ENCODE measurements around the gene GSN. TPM values are rescaled to one million over a fixed set of nuclear protein-coding genes. Genes with fewer than 3 reads are reported as not detected.

The GSN gene
- total RNA-seq, 1 experiment from 2014 or later: 68.3 TPM

DNA sequence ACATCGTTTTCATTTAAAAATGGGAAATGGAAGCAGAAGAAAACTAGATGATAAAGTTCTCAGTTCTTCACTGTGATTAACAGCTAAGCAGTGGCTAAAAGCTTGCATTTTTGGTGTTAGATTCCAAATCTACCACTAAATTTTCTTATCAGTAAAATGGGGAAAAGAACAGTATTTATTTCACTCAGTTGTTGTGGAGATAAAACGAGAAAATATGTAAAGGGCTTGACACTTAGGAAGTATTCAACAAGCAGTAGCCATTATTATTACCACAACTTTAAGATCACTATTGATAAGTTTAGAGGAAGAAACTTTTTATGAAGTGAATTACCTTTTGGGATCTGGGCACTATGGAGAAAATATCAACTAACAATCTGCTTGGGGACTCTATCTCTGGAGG, 97.6 kb downstream of the GSN start:
- BruUV-seq (replicated peaks): no TSS peak
- TF ChIP-seq CTCF (IDR thresholded peaks at IDR 0.05; ENCODE audit: unreplicated experiment): no peak
- Mint-ChIP-seq H3K27ac (ENCODE audit: unreplicated experiment) (no peak overlapping the region), H3K27me3 (ENCODE audit: unreplicated experiment) (no peaks in the 10 kb centered on the region), H3K4me1 (ENCODE audit: low read depth, unreplicated experiment) (peaks cover 6% of the 10 kb centered on the region), H3K4me3 (ENCODE audit: low read depth, unreplicated experiment) (no peak overlapping the region), H3K9me3 (ENCODE audit: low read depth, unreplicated experiment) (no peaks in the 10 kb centered on the region), H3K36me3 (ENCODE audit: insufficient read depth, unreplicated experiment) (peaks cover 13% of the 10 kb centered on the region)
- intact Hi-C loops (cut with micrococcal nuclease; ENCODE audit: unreplicated experiment): no loop called here
- DNase-seq: no peak
- CTCF ChIA-PET: no interaction called here

DNA sequence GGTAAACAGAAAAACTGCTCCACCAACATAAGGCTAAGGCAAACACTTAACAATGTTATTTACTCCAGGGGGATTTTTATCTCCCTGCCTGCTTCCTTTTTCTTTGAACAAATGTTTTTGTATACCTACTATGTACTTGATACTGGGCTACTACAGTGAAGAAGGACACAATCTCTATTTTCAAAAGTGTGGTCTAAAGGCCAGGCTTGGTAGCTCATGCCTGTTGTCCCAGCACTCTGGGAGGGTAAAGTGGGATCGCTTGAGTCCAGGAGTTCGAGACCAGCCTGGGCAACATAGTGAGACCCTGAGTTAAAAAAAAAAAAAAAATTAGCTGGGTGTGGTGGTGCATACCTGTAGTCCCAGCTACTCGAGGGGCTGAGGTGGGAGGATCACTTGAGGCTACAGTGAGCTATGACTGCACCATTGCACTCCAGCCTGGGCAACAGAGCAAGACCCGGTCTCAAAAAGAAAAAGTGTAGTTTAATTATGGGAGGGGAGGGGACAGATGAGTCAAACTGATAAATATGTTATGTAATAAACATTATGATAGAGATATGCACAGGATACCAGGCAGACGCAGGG, 98.7 kb downstream of the GSN start:
- intact Hi-C loops (cut with micrococcal nuclease; ENCODE audit: unreplicated experiment): no loop called here
- Mint-ChIP-seq H3K9me3 (ENCODE audit: low read depth, unreplicated experiment) (no peaks in the 10 kb centered on the region), H3K36me3 (ENCODE audit: insufficient read depth, unreplicated experiment) (peaks cover 20% of the 10 kb centered on the region), H3K4me1 (ENCODE audit: low read depth, unreplicated experiment) (peaks cover 18% of the 10 kb centered on the region), H3K4me3 (ENCODE audit: low read depth, unreplicated experiment) (no peak overlapping the region), H3K27me3 (ENCODE audit: unreplicated experiment) (no peaks in the 10 kb centered on the region), H3K27ac (ENCODE audit: unreplicated experiment) (no peak overlapping the region)
- CTCF ChIA-PET: no interaction called here
- no peak for DNase-seq
- TF ChIP-seq CTCF (IDR thresholded peaks at IDR 0.05; ENCODE audit: unreplicated experiment): no peak
- BruUV-seq (replicated peaks): no TSS peak

DNA sequence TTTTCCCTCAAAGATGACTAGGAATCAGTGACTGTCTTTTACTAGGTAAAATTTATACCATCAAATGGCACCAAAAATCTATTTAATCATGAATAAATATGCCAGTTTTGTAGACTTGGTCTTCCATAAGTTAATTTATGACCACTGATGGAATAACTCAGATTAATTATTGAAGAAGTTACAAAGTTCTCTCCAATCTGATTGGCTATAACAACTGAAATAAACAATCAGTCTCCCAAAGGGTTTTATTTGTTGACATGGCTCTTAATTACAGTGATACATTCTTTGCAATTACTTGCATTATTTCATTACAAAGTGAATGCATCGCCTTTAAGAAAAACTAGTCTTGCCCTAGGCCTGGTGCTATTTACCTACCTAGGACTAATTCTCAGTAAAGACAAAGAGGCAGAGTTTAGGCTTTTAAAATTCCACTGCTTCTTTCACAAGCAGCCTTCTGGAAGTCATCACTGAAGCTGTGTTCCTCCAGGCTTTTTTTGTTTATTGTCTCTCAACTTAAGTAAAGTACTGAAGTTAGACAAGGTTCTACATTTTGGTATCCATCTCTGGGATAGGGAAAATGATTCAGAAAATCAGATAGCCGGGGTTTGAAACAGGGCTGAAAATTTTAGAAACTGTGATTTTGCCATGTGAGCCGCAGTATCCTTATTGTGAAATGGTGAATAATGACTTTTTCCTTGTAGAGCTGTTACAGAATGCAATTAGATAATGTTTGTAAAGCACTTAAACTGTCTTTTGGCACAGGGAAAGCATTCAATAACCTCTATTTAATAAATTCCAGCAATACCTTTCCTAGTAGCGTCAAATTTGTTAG, 99.6 kb downstream of the GSN start:
- Mint-ChIP-seq H3K4me3 (ENCODE audit: low read depth, unreplicated experiment) (no peak overlapping the region), H3K4me1 (ENCODE audit: low read depth, unreplicated experiment) (peaks cover 26% of the 10 kb centered on the region)
- CTCF ChIA-PET: no interaction called here

DNA sequence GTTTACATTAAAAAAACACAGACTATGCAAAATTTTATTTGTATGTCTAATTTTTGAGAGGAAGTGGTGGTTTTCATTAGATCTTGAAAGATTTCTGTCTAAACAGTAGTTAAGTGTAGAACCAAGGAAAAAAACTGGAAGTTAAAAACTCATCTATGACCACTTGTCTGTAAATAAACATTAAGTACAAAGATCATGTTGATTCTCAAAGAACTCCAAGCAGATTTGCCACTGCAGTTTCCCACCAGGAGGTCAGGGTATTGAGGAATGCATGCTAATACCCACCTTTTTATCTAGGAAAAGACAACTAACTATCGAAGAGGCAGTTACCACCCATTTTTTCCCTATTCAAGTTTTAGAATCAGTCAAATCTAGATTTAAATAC, 100.2 kb downstream of the GSN start:
- Mint-ChIP-seq H3K27ac (ENCODE audit: unreplicated experiment) (no peak overlapping the region), H3K9me3 (ENCODE audit: low read depth, unreplicated experiment) (no peaks in the 10 kb centered on the region), H3K27me3 (ENCODE audit: unreplicated experiment) (no peaks in the 10 kb centered on the region), H3K4me3 (ENCODE audit: low read depth, unreplicated experiment) (no peak overlapping the region), H3K36me3 (ENCODE audit: insufficient read depth, unreplicated experiment) (peaks cover 20% of the 10 kb centered on the region), H3K4me1 (ENCODE audit: low read depth, unreplicated experiment) (peaks cover 32% of the 10 kb centered on the region)
- DNase-seq: no peak
- TF ChIP-seq CTCF (IDR thresholded peaks at IDR 0.05; ENCODE audit: unreplicated experiment): no peak
- TSS peak; percentile 26 for BruUV-seq (replicated peaks)
- intact Hi-C loops (cut with micrococcal nuclease; ENCODE audit: unreplicated experiment): no loop called here
- CTCF ChIA-PET: no interaction called here

More for the DNA sequence above, 99.6 kb downstream of the GSN start:
- Mint-ChIP-seq H3K36me3 (ENCODE audit: insufficient read depth, unreplicated experiment) (peaks cover 20% of the 10 kb centered on the region), H3K27me3 (ENCODE audit: unreplicated experiment) (no peaks in the 10 kb centered on the region), H3K27ac (ENCODE audit: unreplicated experiment) (no peak overlapping the region), H3K9me3 (ENCODE audit: low read depth, unreplicated experiment) (no peaks in the 10 kb centered on the region)
- intact Hi-C loops (cut with micrococcal nuclease; ENCODE audit: unreplicated experiment): no loop called here
- TF ChIP-seq CTCF (IDR thresholded peaks at IDR 0.05; ENCODE audit: unreplicated experiment): no peak
- no TSS peak for BruUV-seq (replicated peaks)
- no peak for DNase-seq
